ENCODE measurements around the gene TSPAN3.

- TF ChIP-seq CTCF (IDR thresholded peaks at IDR 0.05) (no peak), EZH2 (IDR thresholded peaks at IDR 0.05; ENCODE audit: borderline replicate concordance, insufficient read depth, low read depth, low read length, poor library complexity, severe bottlenecking) (no peak)
These were observed 69.6 kb downstream of the TSPAN3 start for GRCh38 chr15:77001351-77001750.

All from B cell (primary cell).